ENCODE data around the gene COL5A1.
"Not testable (repeated sequence)": the region's sequence is repeated elsewhere in the genome, so short reads cannot be mapped to it uniquely, and the experiment has no call there.

Gene COL5A1

DNA sequence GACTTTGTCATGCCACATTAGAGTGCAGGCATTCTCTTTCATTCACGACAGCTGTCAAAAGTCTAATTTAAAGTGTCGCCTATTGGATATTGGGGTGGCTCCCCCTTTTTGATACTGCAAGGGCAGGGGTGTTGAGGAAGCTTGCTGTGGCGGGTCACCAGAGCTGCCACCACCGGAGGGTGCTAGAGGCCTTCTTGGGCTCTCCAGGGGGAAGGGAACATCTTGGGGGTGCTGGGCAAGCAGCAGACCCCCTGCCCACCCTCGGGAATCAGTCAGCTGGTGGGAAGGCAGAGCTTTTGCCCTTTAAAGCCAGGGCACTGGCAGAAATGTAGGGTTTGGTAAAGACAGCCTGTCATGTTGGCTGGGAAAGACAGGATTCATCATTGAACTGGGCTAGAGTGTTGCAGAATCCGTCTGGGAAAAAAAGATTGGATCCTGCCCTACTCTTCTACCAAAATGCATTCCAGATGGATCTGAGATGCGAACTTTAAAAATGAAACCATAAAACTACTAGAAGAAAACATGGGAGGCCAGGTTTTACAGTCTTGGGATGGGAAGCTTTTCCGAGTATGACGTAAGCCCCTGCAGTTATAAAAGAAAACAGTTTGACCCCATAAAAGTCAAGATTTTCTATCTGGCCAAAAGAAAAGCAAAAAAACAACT lies 22.3 kb downstream of the COL5A1 start:
- Histone ChIP-seq H4K8ac (ENCODE audit: low read depth, low read length) (no peak overlapping the region), H3K9ac (ENCODE audit: low read length) (no peak overlapping the region), H3K56ac (ENCODE audit: low read length) (no peak overlapping the region), H3K4me3 (ENCODE audit: low read length) (no peak overlapping the region), H4K5ac (ENCODE audit: low read length) (no peak overlapping the region), H3K79me2 (ENCODE audit: control insufficient read depth, insufficient read depth, low read length) (peaks cover 32% of the 10 kb centered on the region), H3K23ac (ENCODE audit: low read length) (no peak overlapping the region), H2BK15ac (replicated peaks; ENCODE audit: low read depth) (no peak overlapping the region), H3K18ac (ENCODE audit: low read length) (no peak overlapping the region), H2BK120ac (ENCODE audit: low read depth, low read length) (no peak overlapping the region), H3K4me2 (ENCODE audit: low read length) (no peak overlapping the region), H3K27ac (ENCODE audit: low read depth, low read length) (no peak overlapping the region), H3K4ac (ENCODE audit: low read depth, low read length) (no peak overlapping the region), H3K79me1 (ENCODE audit: low read length) (peaks cover 62% of the 10 kb centered on the region), H2AK5ac (ENCODE audit: low read length) (no peak overlapping the region), H3K27me3 (ENCODE audit: insufficient read depth, low read length, poor library complexity) (no peaks in the 10 kb centered on the region), H3K4me1 (ENCODE audit: control insufficient read depth, low read depth, low read length) (no peaks in the 10 kb centered on the region), H2BK5ac (ENCODE audit: low read length) (no peak overlapping the region), H3K36me3 (ENCODE audit: control insufficient read depth, insufficient read depth, low read length) (no peaks in the 10 kb centered on the region)
- no CpG with 5 or more reads among the region's 9 CpGs for WGBS (ENCODE audit: extremely low coverage, insufficient coverage, low lambda C conversion rate)
- DNase-seq = no peak

DNA sequence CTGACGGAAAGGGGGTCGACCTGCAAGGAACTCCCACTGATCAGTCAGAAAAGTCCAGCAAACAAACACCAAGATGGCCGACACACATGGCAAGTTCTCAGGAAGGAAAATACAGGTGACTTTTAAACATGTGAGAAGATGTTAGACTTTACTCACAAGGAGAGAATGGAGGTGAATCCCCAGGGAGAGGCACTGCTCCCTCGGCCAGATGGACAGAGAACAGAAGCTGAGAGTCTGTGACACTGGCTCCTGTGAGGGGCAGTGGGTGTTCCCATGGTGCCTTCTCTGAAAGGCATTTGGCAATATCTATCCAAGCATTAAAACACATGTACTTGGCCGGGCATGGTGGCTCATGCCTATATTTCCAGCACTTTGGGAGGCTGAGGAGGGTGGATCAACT lies 22.8 kb downstream of the COL5A1 start:
- no peak overlapping the region for H3K18ac ChIP-seq (ENCODE audit: low read length)
- H2BK5ac ChIP-seq (ENCODE audit: low read length) = no peak overlapping the region
- no peaks in the 10 kb centered on the region for H3K4me1 ChIP-seq (ENCODE audit: control insufficient read depth, low read depth, low read length)
- no peak overlapping the region for H2BK120ac ChIP-seq (ENCODE audit: low read depth, low read length)
- H4K5ac ChIP-seq (ENCODE audit: low read length) = no peak overlapping the region
- no peaks in the 10 kb centered on the region for H3K36me3 ChIP-seq (ENCODE audit: control insufficient read depth, insufficient read depth, low read length)
- no peak overlapping the region for H2AK5ac ChIP-seq (ENCODE audit: low read length)
- H3K79me2 ChIP-seq (ENCODE audit: control insufficient read depth, insufficient read depth, low read length) = peaks cover 32% of the 10 kb centered on the region
- H3K79me1 ChIP-seq (ENCODE audit: low read length) = peaks cover 63% of the 10 kb centered on the region
- DNase-seq = no peak
- no peak overlapping the region for H3K56ac ChIP-seq (ENCODE audit: low read length)
- H3K9ac ChIP-seq (ENCODE audit: low read length) = no peak overlapping the region
- no peak overlapping the region for H3K23ac ChIP-seq (ENCODE audit: low read length)
- H3K4me2 ChIP-seq (ENCODE audit: low read length) = no peak overlapping the region
- no peak overlapping the region for H3K27ac ChIP-seq (ENCODE audit: low read depth, low read length)
- no peak overlapping the region for H3K4me3 ChIP-seq (ENCODE audit: low read length)
- WGBS (ENCODE audit: extremely low coverage, insufficient coverage, low lambda C conversion rate) = no CpG with 5 or more reads among the region's 5 CpGs
- no peak overlapping the region for H2BK15ac ChIP-seq (replicated peaks; ENCODE audit: low read depth)
- no peak overlapping the region for H4K8ac ChIP-seq (ENCODE audit: low read depth, low read length)
- no peak overlapping the region for H3K4ac ChIP-seq (ENCODE audit: low read depth, low read length)
- no peaks in the 10 kb centered on the region for H3K27me3 ChIP-seq (ENCODE audit: insufficient read depth, low read length, poor library complexity)

DNA sequence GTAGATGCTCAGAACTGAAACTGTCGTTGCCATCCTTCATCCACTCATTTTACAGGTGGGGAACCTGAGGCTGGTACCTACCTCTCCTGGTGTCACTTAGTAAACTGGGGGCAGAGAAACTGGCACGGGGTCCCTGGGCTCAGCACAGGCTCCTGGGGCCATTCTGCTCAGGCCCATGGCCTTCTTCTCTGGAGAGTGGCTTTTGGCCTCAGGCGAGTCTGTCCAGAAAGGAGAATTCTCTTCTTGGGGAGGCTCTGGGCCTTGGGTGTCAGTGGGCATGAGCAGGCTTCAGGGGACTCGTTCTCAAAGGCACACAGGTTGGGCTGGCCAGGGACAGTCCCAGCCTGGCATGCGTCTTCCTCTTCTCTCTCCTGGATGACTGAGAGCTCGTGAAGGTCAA lies 24.6 kb downstream of the COL5A1 start:
- no peak overlapping the region for H3K4ac ChIP-seq (ENCODE audit: low read depth, low read length)
- H3K23ac ChIP-seq (ENCODE audit: low read length) = no peak overlapping the region
- H3K4me2 ChIP-seq (ENCODE audit: low read length) = no peak overlapping the region
- H3K27me3 ChIP-seq (ENCODE audit: insufficient read depth, low read length, poor library complexity) = no peaks in the 10 kb centered on the region
- H2BK5ac ChIP-seq (ENCODE audit: low read length) = no peak overlapping the region
- no peak overlapping the region for H3K27ac ChIP-seq (ENCODE audit: low read depth, low read length)
- DNase-seq = no peak
- H3K4me1 ChIP-seq (ENCODE audit: control insufficient read depth, low read depth, low read length) = peaks cover 10% of the 10 kb centered on the region
- H3K56ac ChIP-seq (ENCODE audit: low read length) = no peak overlapping the region
- H3K36me3 ChIP-seq (ENCODE audit: control insufficient read depth, insufficient read depth, low read length) = no peaks in the 10 kb centered on the region
- WGBS (ENCODE audit: extremely low coverage, insufficient coverage, low lambda C conversion rate) = no CpG with 5 or more reads among the region's 6 CpGs
- H3K79me1 ChIP-seq (ENCODE audit: low read length) = peaks cover 59% of the 10 kb centered on the region
- H3K4me3 ChIP-seq (ENCODE audit: low read length) = no peak overlapping the region
- no peak overlapping the region for H2AK5ac ChIP-seq (ENCODE audit: low read length)
- H4K5ac ChIP-seq (ENCODE audit: low read length) = no peak overlapping the region
- H3K9ac ChIP-seq (ENCODE audit: low read length) = no peak overlapping the region
- H3K18ac ChIP-seq (ENCODE audit: low read length) = no peak overlapping the region
- H2BK15ac ChIP-seq (replicated peaks; ENCODE audit: low read depth) = no peak overlapping the region
- peaks cover 32% of the 10 kb centered on the region for H3K79me2 ChIP-seq (ENCODE audit: control insufficient read depth, insufficient read depth, low read length)
- no peak overlapping the region for H4K8ac ChIP-seq (ENCODE audit: low read depth, low read length)
- H2BK120ac ChIP-seq (ENCODE audit: low read depth, low read length) = no peak overlapping the region

DNA sequence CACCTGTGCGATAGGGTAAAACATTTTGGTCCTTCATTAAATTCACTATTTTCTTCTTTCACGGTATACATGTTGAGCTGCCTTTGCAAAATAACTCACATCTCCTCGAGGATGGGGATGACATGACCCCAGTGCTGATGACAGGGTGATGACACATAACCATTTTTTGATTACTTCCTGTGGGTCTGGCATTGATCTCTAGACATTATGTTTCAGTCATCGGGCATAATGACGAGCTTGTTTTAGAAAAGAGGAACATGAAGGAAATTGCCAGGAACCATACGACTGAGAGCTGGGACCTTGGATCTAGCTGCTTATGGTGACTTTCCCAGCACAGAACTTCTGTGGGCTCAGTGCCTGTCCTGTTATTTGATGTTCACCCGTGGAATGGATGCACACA lies 25.2 kb downstream of the COL5A1 start:
- no peak overlapping the region for H3K4me3 ChIP-seq (ENCODE audit: low read length)
- H4K5ac ChIP-seq (ENCODE audit: low read length) = no peak overlapping the region
- peaks cover 11% of the 10 kb centered on the region for H3K4me1 ChIP-seq (ENCODE audit: control insufficient read depth, low read depth, low read length)
- H3K4ac ChIP-seq (ENCODE audit: low read depth, low read length) = no peak overlapping the region
- DNase-seq = no peak
- H3K18ac ChIP-seq (ENCODE audit: low read length) = no peak overlapping the region
- no peak overlapping the region for H2AK5ac ChIP-seq (ENCODE audit: low read length)
- H3K79me2 ChIP-seq (ENCODE audit: control insufficient read depth, insufficient read depth, low read length) = peaks cover 36% of the 10 kb centered on the region
- H3K79me1 ChIP-seq (ENCODE audit: low read length) = peaks cover 58% of the 10 kb centered on the region
- no peaks in the 10 kb centered on the region for H3K36me3 ChIP-seq (ENCODE audit: control insufficient read depth, insufficient read depth, low read length)
- WGBS (ENCODE audit: extremely low coverage, insufficient coverage, low lambda C conversion rate) = no CpG with 5 or more reads among the region's 7 CpGs
- H2BK15ac ChIP-seq (replicated peaks; ENCODE audit: low read depth) = no peak overlapping the region
- no peaks in the 10 kb centered on the region for H3K27me3 ChIP-seq (ENCODE audit: insufficient read depth, low read length, poor library complexity)
- H2BK120ac ChIP-seq (ENCODE audit: low read depth, low read length) = no peak overlapping the region
- H3K23ac ChIP-seq (ENCODE audit: low read length) = no peak overlapping the region
- H2BK5ac ChIP-seq (ENCODE audit: low read length) = no peak overlapping the region
- H3K9ac ChIP-seq (ENCODE audit: low read length) = no peak overlapping the region
- H3K56ac ChIP-seq (ENCODE audit: low read length) = no peak overlapping the region
- H4K8ac ChIP-seq (ENCODE audit: low read depth, low read length) = no peak overlapping the region
- no peak overlapping the region for H3K4me2 ChIP-seq (ENCODE audit: low read length)
- H3K27ac ChIP-seq (ENCODE audit: low read depth, low read length) = no peak overlapping the region

DNA sequence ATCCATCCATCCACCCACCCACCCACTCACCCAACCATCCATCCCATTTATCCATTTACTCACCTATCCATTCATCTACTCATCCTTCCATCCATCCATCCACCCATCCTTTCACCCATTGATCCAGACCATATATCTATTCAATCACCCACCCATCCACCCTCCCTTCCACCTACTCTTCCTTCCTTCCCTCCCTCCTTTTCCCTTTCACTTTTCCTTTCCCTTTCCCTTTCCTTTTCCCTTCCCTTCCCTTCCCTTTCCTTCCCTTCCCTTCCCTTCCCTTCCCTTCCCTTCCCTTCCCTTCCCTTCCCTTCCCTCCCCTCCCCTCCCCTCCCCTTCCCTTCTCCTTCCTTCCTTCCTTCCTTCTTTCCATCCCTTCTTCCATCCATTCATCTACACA lies 27.4 kb downstream of the COL5A1 start:
- DNase-seq; H3K4me2 ChIP-seq (ENCODE audit: low read length); H3K23ac ChIP-seq (ENCODE audit: low read length); H3K4me3 ChIP-seq (ENCODE audit: low read length); H2BK5ac ChIP-seq (ENCODE audit: low read length); H3K27me3 ChIP-seq (ENCODE audit: insufficient read depth, low read length, poor library complexity); H3K36me3 ChIP-seq (ENCODE audit: control insufficient read depth, insufficient read depth, low read length); H3K27ac ChIP-seq (ENCODE audit: low read depth, low read length); H2BK15ac ChIP-seq (replicated peaks; ENCODE audit: low read depth); H3K18ac ChIP-seq (ENCODE audit: low read length); H2BK120ac ChIP-seq (ENCODE audit: low read depth, low read length); H3K9ac ChIP-seq (ENCODE audit: low read length); H3K4ac ChIP-seq (ENCODE audit: low read depth, low read length); H4K5ac ChIP-seq (ENCODE audit: low read length); H2AK5ac ChIP-seq (ENCODE audit: low read length); H3K56ac ChIP-seq (ENCODE audit: low read length); H4K8ac ChIP-seq (ENCODE audit: low read depth, low read length): not testable (repeated sequence)
- Histone ChIP-seq H3K79me2 (ENCODE audit: control insufficient read depth, insufficient read depth, low read length) (peaks cover 30% of the 10 kb centered on the region), H3K79me1 (ENCODE audit: low read length) (peaks cover 50% of the 10 kb centered on the region), H3K4me1 (ENCODE audit: control insufficient read depth, low read depth, low read length) (peaks cover 11% of the 10 kb centered on the region)

GRCh38 chr9:134669399-134669955 lies 27.9 kb downstream of the COL5A1 start:
- Histone ChIP-seq H3K56ac (ENCODE audit: low read length) (no peak overlapping the region), H4K5ac (ENCODE audit: low read length) (no peak overlapping the region), H4K8ac (ENCODE audit: low read depth, low read length) (no peak overlapping the region), H3K4me3 (ENCODE audit: low read length) (no peak overlapping the region), H3K18ac (ENCODE audit: low read length) (no peak overlapping the region), H3K79me1 (ENCODE audit: low read length) (peaks cover 51% of the 10 kb centered on the region), H3K23ac (ENCODE audit: low read length) (no peak overlapping the region), H3K36me3 (ENCODE audit: control insufficient read depth, insufficient read depth, low read length) (no peaks in the 10 kb centered on the region), H3K27ac (ENCODE audit: low read depth, low read length) (no peak overlapping the region), H3K27me3 (ENCODE audit: insufficient read depth, low read length, poor library complexity) (no peaks in the 10 kb centered on the region), H3K79me2 (ENCODE audit: control insufficient read depth, insufficient read depth, low read length) (peaks cover 35% of the 10 kb centered on the region), H2AK5ac (ENCODE audit: low read length) (no peak overlapping the region), H2BK5ac (ENCODE audit: low read length) (no peak overlapping the region), H3K9ac (ENCODE audit: low read length) (no peak overlapping the region), H3K4ac (ENCODE audit: low read depth, low read length) (no peak overlapping the region), H3K4me2 (ENCODE audit: low read length) (no peak overlapping the region), H2BK15ac (replicated peaks; ENCODE audit: low read depth) (no peak overlapping the region), H3K4me1 (ENCODE audit: control insufficient read depth, low read depth, low read length) (peaks cover 11% of the 10 kb centered on the region), H2BK120ac (ENCODE audit: low read depth, low read length) (no peak overlapping the region)
- WGBS (ENCODE audit: extremely low coverage, insufficient coverage, low lambda C conversion rate) = no CpG with 5 or more reads among the region's 9 CpGs
- DNase-seq = no peak
